ENCODE results near the gene INTS15.

INTS15 gene

DNA sequence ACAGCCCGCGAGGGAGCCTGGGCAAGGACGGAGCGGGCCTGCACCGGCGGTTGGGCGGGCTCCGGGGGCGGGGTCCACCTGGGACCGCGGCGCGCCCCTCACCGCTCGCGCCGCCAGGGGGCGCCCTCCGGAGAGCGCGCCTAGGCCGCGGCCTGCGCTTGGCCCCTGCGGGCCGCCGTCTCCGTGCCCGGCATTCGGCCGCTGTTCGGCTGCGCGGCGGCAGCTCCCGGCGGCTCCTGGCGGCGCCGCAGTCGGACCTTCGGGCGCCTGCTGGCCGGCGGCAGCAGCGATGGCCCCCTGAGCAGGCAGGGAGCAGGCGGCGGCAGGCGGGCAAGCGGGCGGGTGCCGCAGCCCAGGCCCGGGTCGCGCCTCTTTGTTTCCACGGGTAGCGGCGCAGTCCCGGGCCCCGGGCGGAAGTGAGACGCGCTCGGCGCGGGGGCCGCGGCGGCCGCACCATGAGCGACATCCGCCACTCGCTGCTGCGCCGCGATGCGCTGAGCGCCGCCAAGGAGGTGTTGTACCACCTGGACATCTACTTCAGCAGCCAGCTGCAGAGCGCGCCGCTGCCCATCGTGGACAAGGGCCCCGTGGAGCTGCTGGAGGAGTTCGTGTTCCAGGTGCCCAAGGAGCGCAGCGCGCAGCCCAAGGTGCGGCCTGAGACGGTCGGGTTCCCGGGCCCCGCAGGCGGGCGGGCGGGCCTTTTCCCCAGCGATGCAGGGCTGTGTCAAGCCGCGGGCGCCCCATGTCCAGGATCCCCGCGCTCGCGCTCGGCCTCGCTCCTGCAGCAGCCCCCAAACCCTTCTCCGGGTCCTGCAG is at the start of gene INTS15:
Gene INTS15, plus strand, starts transcription at position 193 of the 816 bp plus-strand sequence. Its CDS starts 263 bp downstream, at position 456.
- no peak for TF ChIP-seq Cebpa-rat (IDR thresholded peaks at IDR 0.05)
- peak within 1 kb of the TSS; percentile 85 for H3K4me2 ChIP-seq
- peaks cover 41% of the 10 kb centered on the region for H4K20me1 ChIP-seq
- peaks cover 66% of the 10 kb centered on the region for H3K36me3 ChIP-seq
- H3K27ac ChIP-seq: peak within 1 kb of the TSS; percentile 91
- peak within 1 kb of the TSS; percentile 87 for H3K4me3 ChIP-seq
- H3K9me3 ChIP-seq: no peaks in the 10 kb centered on the region
- H3K27me3 ChIP-seq: no peaks in the 10 kb centered on the region
- peaks cover 19% of the 10 kb centered on the region for H3K4me1 ChIP-seq
- H3K9ac ChIP-seq: peak within 1 kb of the TSS; percentile 88

GRCh38 chr7:6542368-6542767 is 47.5 kb upstream of the INTS15 start:
- TF ChIP-seq Cebpa-rat (IDR thresholded peaks at IDR 0.05): no peak

GRCh38 chr7:6545398-6546126 is 44.3 kb upstream of the INTS15 start:
- Histone ChIP-seq H3K4me2 (peak overlapping the region; percentile 83), H3K27ac (peak overlapping the region; percentile 95), H3K9me3 (no peaks in the 10 kb centered on the region), H3K9ac (peak overlapping the region; percentile 71), H3K4me3 (peak overlapping the region; percentile 29; the same call in 1 of the 2 replicates), H3K4me1 (peaks cover 100% of the 10 kb centered on the region), H3K27me3 (no peaks in the 10 kb centered on the region), H4K20me1 (no peaks in the 10 kb centered on the region), H3K36me3 (no peaks in the 10 kb centered on the region)
- TF ChIP-seq Cebpa-rat (IDR thresholded peaks at IDR 0.05): no peak

More at GRCh38 chr7:6542368-6542767, 47.5 kb upstream of the INTS15 start:
- no peaks in the 10 kb centered on the region for H3K9me3 ChIP-seq
- H3K4me1 ChIP-seq: peaks cover 99% of the 10 kb centered on the region
- H3K4me3 ChIP-seq: no peak overlapping the region
- H3K36me3 ChIP-seq: no peaks in the 10 kb centered on the region
- no peaks in the 10 kb centered on the region for H3K27me3 ChIP-seq
- H3K4me2 ChIP-seq: peak overlapping the region; percentile 83
- peak overlapping the region; percentile 95 for H3K27ac ChIP-seq
- H4K20me1 ChIP-seq: no peaks in the 10 kb centered on the region
- no peak overlapping the region for H3K9ac ChIP-seq

DNA sequence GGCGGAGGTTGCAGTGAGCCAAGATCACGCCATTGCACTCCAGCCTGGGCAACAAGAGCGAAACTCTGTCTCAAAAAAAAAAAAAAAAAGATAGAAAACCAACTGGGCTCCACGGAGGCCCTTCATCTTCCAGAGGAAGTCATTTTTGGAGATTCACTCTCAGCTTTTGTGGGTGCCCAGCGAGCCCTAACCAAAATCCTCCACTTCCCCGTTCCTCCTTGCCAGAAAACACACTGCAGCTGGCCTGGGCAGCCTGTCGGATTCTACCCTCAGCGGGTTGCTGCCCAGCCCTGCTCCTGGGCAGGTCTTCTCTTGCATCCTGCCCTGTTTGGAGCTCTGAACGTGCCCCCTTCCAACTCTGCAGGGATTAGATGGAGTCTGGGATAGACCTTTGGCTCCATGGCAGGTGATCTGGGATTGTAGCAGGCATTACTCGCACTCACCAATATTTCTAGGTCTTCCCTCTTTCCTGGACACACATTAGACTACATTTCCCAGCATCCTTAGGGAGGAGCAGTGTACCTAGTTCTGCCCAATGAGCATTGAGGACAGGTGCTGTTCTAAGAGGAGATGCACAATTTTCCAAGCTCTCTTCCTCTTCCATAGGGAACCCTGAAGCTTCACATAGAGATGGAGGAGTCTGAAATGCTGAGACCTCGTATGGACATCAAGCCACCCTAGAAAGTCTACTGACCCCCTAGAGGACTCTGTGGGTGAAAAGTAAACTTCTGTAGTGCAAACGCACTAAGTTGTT is 43.1 kb upstream of the INTS15 start:
- H3K4me1 ChIP-seq: peaks cover 96% of the 10 kb centered on the region
- H3K4me3 ChIP-seq: peak overlapping the region; percentile 29
- H3K9me3 ChIP-seq: no peaks in the 10 kb centered on the region
- H4K20me1 ChIP-seq: no peaks in the 10 kb centered on the region
- no peaks in the 10 kb centered on the region for H3K36me3 ChIP-seq
- H3K27me3 ChIP-seq: no peaks in the 10 kb centered on the region
- peak overlapping the region; percentile 70 for H3K9ac ChIP-seq
- H3K4me2 ChIP-seq: peak overlapping the region; percentile 83
- no peak for TF ChIP-seq Cebpa-rat (IDR thresholded peaks at IDR 0.05)
- H3K27ac ChIP-seq: peak overlapping the region; percentile 95

DNA sequence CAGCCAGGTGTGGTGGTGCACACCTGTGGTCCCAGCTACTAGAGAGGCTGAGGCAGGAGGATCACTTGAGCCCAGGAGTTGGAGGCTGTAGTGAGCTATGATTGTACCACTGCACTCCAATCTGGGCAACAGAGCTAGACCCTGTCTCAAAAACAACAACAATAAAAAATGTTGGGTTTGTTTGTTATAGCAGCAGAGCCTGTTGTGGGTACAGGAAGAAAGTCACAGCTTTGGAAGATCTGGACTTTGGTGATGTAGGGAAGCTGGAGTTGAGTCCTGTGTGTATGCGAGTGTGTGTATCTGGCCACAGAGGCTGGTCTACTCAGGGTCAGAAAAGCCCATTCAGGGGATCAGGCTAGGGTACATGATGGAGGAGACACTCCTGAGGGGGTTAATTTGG is 42.4 kb upstream of the INTS15 start:
- Histone ChIP-seq H3K36me3 (no peaks in the 10 kb centered on the region), H3K4me1 (peaks cover 89% of the 10 kb centered on the region), H3K9ac (no peak overlapping the region), H3K4me3 (no peak overlapping the region), H3K4me2 (peak overlapping the region; percentile 83), H4K20me1 (no peaks in the 10 kb centered on the region), H3K27ac (peak overlapping the region; percentile 95), H3K9me3 (no peaks in the 10 kb centered on the region), H3K27me3 (no peaks in the 10 kb centered on the region)
- no peak for TF ChIP-seq Cebpa-rat (IDR thresholded peaks at IDR 0.05)

- H4K20me1 ChIP-seq: no peaks in the 10 kb centered on the region
- H3K9ac ChIP-seq: no peak within 1 kb of the TSS
- TF ChIP-seq Cebpa-rat (IDR thresholded peaks at IDR 0.05): no peak
- peak within 1 kb of the TSS; percentile 78 for H3K4me2 ChIP-seq
- H3K27ac ChIP-seq: peak within 1 kb of the TSS; percentile 65
- H3K9me3 ChIP-seq: no peaks in the 10 kb centered on the region
- no peak within 1 kb of the TSS for H3K4me3 ChIP-seq
- H3K36me3 ChIP-seq: no peaks in the 10 kb centered on the region
- H3K27me3 ChIP-seq: no peaks in the 10 kb centered on the region
- peaks cover 89% of the 10 kb centered on the region for H3K4me1 ChIP-seq
Measured at GRCh38 chr7:6551016-6551511, 38.8 kb upstream of the INTS15 start, which contains the start of gene GRID2IP. Gene GRID2IP, minus strand, starts transcription at chr7:6551461. Its CDS starts 25 bp downstream, at chr7:6551436.

GRCh38 chr7:6553448-6554044 is 36.3 kb upstream of the INTS15 start:
- TF ChIP-seq Cebpa-rat (IDR thresholded peaks at IDR 0.05): no peak
- peaks cover 88% of the 10 kb centered on the region for H3K4me1 ChIP-seq
- no peaks in the 10 kb centered on the region for H3K27me3 ChIP-seq
- H3K27ac ChIP-seq: peak overlapping the region; percentile 72
- peak overlapping the region; percentile 69 for H3K4me2 ChIP-seq
- no peaks in the 10 kb centered on the region for H4K20me1 ChIP-seq
- no peak overlapping the region for H3K4me3 ChIP-seq
- no peak overlapping the region for H3K9ac ChIP-seq
- no peaks in the 10 kb centered on the region for H3K36me3 ChIP-seq
- no peaks in the 10 kb centered on the region for H3K9me3 ChIP-seq

GRCh38 chr7:6554848-6555247 is 35.0 kb upstream of the INTS15 start:
- Histone ChIP-seq H3K9ac (peak overlapping the region; percentile 3; the same call in 1 of the 2 replicates), H3K4me1 (peaks cover 88% of the 10 kb centered on the region), H3K36me3 (no peaks in the 10 kb centered on the region), H3K4me2 (peak overlapping the region; percentile 69), H3K4me3 (no peak overlapping the region), H3K27ac (peak overlapping the region; percentile 72), H4K20me1 (no peaks in the 10 kb centered on the region), H3K9me3 (no peaks in the 10 kb centered on the region), H3K27me3 (no peaks in the 10 kb centered on the region)
- no peak for TF ChIP-seq Cebpa-rat (IDR thresholded peaks at IDR 0.05)

- no peaks in the 10 kb centered on the region for H3K9me3 ChIP-seq
- no peaks in the 10 kb centered on the region for H4K20me1 ChIP-seq
- H3K4me1 ChIP-seq: peaks cover 82% of the 10 kb centered on the region
- H3K9ac ChIP-seq: no peak overlapping the region
- no peaks in the 10 kb centered on the region for H3K27me3 ChIP-seq
- H3K4me3 ChIP-seq: no peak overlapping the region
- H3K4me2 ChIP-seq: peak overlapping the region; percentile 69
- no peaks in the 10 kb centered on the region for H3K36me3 ChIP-seq
- no peak for TF ChIP-seq Cebpa-rat (IDR thresholded peaks at IDR 0.05)
- peak overlapping the region; percentile 72 for H3K27ac ChIP-seq
Measured at GRCh38 chr7:6556196-6556595, 33.6 kb upstream of the INTS15 start.

Measured in BLaER1 (cell line).